Type B pancreatic cell (in vitro differentiated cells): ENCODE data around the gene MICALL2. TPM values are rescaled to one million over a fixed set of nuclear protein-coding genes. Genes with fewer than 3 reads are reported as not detected.

Experiments
- DNase-seq: peaks from one replicate; pipeline ENCODE4 v3.0.0; 2021; ENCODE audit warnings: mixed read lengths; ENCODE audit not compliant: unreplicated experiment; ENCODE audit errors: extremely low spot score
- H3K27ac Mint-ChIP-seq: 2 replicates; pipeline ENCODE4 v1.8.0; 2021; ENCODE audit warnings: mild to moderate bottlenecking, mixed read lengths
- H3K27me3 Mint-ChIP-seq: 2 replicates; pipeline ENCODE4 v1.8.0; 2021; ENCODE audit warnings: mixed read lengths
- H3K36me3 Mint-ChIP-seq: 2 replicates; pipeline ENCODE4 v1.8.0; 2021; ENCODE audit warnings: mixed read lengths
- H3K4me1 Mint-ChIP-seq: one replicate; pipeline ENCODE4 v1.8.0; 2021; ENCODE audit warnings: mixed read lengths; ENCODE audit not compliant: unreplicated experiment
- H3K4me3 Mint-ChIP-seq: 2 replicates; pipeline ENCODE4 v1.8.0; 2021; ENCODE audit warnings: mild to moderate bottlenecking, mixed read lengths
- H3K9me3 Mint-ChIP-seq: 2 replicates; pipeline ENCODE4 v1.8.0; 2021; ENCODE audit warnings: mixed read lengths
- total RNA-seq: library from RNA; stranded (reverse); gene quantifications from 2 replicates; pipeline ENCODE4 v1.2.1, GENCODE V29; 2021; ENCODE audit warnings: low replicate concordance
- TF ChIP-seq, protein P1 (sequence below): fragments of 200-600 bp; sonication (generic); conservative IDR thresholded peaks from 2 replicates; pipeline ENCODE4 v1.5.0; 2021; ENCODE audit warnings: antibody characterized with exemption, mild to moderate bottlenecking

MICALL2 gene
- total RNA-seq, 1 donor from 2014 or later, result 12.3 TPM

DNA sequence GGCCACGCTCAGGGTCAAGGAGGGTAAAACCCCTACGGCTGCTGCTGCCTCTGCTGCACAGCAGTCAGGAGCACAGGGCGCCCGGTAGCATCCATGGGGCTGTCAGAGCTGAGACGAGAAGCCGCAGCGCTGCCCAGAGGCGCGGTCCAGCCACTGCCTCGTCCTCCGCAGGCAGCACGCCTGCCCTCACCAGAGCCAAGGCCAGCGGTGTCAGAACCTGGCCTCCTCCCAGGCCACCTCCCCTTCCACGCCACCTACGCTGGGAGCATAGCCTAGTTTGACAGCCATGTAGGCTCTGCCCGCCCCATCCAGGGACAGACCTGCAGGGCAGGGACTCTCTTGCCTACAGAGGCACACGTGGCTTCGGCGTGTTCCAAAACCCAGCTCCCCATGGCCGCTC lies 28.7 kb upstream of the MICALL2 start:
- Mint-ChIP-seq H3K9me3 (no peaks in the 10 kb centered on the region), H3K27ac (no peak overlapping the region), H3K4me1 (no peaks in the 10 kb centered on the region), H3K4me3 (no peak overlapping the region), H3K27me3 (no peaks in the 10 kb centered on the region), H3K36me3 (peaks cover 6% of the 10 kb centered on the region)
- no peak for DNase-seq
- TF ChIP-seq, protein P1, sequence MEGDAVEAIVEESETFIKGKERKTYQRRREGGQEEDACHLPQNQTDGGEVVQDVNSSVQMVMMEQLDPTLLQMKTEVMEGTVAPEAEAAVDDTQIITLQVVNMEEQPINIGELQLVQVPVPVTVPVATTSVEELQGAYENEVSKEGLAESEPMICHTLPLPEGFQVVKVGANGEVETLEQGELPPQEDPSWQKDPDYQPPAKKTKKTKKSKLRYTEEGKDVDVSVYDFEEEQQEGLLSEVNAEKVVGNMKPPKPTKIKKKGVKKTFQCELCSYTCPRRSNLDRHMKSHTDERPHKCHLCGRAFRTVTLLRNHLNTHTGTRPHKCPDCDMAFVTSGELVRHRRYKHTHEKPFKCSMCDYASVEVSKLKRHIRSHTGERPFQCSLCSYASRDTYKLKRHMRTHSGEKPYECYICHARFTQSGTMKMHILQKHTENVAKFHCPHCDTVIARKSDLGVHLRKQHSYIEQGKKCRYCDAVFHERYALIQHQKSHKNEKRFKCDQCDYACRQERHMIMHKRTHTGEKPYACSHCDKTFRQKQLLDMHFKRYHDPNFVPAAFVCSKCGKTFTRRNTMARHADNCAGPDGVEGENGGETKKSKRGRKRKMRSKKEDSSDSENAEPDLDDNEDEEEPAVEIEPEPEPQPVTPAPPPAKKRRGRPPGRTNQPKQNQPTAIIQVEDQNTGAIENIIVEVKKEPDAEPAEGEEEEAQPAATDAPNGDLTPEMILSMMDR, result no peak

DNA sequence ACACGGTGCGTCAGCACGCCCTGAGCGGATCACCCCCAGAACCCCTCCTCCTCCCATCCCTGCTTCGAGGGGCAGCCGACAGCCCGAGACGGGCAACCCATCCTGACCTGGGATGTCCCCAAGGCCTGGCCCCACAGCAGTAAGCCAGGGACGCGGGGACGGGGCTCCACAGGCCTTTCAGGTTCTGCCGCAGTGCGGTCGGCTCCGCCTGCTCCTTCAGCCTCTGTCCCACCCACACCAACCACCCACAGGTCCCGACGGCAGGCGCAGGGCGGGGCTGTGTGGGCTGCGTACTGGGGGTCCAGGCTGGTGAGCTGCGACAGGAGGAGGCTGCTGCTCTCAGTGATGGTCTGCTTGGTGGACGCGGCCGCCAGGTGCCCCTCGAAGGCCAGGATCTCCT lies 28.2 kb upstream of the MICALL2 start:
- Mint-ChIP-seq H3K9me3 (no peaks in the 10 kb centered on the region), H3K4me1 (no peaks in the 10 kb centered on the region), H3K36me3 (peaks cover 5% of the 10 kb centered on the region), H3K27me3 (no peaks in the 10 kb centered on the region), H3K4me3 (no peak overlapping the region), H3K27ac (no peak overlapping the region)
- no peak for DNase-seq
- TF ChIP-seq, protein P1, result no peak

DNA sequence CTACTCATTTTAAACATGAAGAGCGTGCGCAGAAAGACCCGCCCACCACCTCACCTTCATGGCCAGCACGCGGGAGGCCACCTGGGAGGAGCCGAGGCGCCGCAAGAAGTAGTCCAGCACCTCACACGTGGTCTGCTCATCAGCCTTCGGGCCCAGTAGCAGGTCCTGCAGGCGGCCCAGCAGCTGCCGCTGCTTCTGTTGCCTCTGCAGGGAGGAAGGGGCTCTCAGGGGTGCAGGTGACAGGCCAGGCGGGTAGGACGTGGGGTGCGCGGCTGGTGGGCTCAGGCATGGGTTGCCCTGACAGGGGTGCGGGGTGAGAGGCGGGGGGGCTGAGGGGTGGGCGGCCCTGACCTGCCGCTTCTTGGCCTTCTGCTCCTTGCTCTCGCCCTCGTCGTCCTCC lies 27.3 kb upstream of the MICALL2 start:
- DNase-seq, result no peak
- H3K4me3 Mint-ChIP-seq, result no peak overlapping the region
- no peak overlapping the region for H3K27ac Mint-ChIP-seq
- H3K9me3 Mint-ChIP-seq, result no peaks in the 10 kb centered on the region
- no peaks in the 10 kb centered on the region for H3K36me3 Mint-ChIP-seq
- H3K4me1 Mint-ChIP-seq, result no peaks in the 10 kb centered on the region
- no peaks in the 10 kb centered on the region for H3K27me3 Mint-ChIP-seq
- TF ChIP-seq, protein P1, result no peak

DNA sequence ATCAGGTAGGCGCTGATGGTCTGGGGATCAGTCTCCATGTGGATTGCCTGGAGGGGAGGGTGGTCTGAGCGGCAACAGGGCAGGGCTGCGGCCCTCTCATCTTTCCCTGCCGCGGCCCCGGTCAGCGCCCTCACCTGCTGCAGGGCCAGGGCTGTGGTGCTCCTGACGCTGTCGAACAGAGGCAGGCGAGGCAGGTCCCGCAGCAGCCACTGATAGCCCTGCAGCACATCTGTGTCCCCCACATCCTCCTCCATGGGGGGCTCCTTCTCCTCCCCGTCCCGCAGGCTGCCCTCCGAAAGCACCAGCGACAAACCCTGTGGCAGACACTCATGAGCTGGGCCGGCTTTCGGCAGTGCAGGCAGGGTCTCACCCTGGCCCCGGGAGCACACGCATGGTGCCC lies 25.9 kb upstream of the MICALL2 start:
- DNase-seq, result no peak
- no peaks in the 10 kb centered on the region for H3K9me3 Mint-ChIP-seq
- H3K27me3 Mint-ChIP-seq, result no peaks in the 10 kb centered on the region
- no peaks in the 10 kb centered on the region for H3K4me1 Mint-ChIP-seq
- no peaks in the 10 kb centered on the region for H3K36me3 Mint-ChIP-seq
- H3K4me3 Mint-ChIP-seq, result no peak overlapping the region
- no peak overlapping the region for H3K27ac Mint-ChIP-seq
- TF ChIP-seq, protein P1, result no peak

DNA sequence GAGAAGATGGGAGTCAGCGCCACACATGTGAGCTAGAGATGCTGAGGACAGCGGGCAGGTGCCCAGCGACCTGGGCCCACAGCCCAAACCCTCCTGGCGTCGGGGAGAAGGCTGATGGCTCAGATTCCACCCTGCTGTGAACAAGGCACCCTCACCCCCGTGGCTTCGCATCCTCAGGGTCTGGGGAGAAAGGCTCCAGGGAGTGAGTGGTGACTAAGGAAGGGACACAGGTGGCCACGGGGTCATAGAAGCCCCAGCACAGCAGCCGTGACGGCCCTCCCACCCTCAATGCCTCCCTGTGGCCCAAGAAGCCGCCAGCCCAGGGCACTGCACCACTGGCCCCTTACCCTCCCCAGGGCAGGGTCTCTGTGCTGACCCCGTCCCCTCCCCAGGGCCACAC lies 25.3 kb upstream of the MICALL2 start:
- H3K4me3 Mint-ChIP-seq, result no peak overlapping the region
- TF ChIP-seq, protein P1, result no peak
- no peaks in the 10 kb centered on the region for H3K4me1 Mint-ChIP-seq
- H3K36me3 Mint-ChIP-seq, result no peaks in the 10 kb centered on the region
- no peak for DNase-seq
- no peaks in the 10 kb centered on the region for H3K9me3 Mint-ChIP-seq
- H3K27me3 Mint-ChIP-seq, result no peaks in the 10 kb centered on the region
- H3K27ac Mint-ChIP-seq, result no peak overlapping the region
